DMS114 treated with DMSO at 0.1 percent for 48 hours (cell line): ENCODE results near the gene SPTBN1.

Experiments
- DNase-seq: peaks from one replicate; lab custom pipeline; 2025; ENCODE audit not compliant: unreplicated experiment; lab: John Stamatoyannopoulos, UW

SPTBN1 gene

DNA sequence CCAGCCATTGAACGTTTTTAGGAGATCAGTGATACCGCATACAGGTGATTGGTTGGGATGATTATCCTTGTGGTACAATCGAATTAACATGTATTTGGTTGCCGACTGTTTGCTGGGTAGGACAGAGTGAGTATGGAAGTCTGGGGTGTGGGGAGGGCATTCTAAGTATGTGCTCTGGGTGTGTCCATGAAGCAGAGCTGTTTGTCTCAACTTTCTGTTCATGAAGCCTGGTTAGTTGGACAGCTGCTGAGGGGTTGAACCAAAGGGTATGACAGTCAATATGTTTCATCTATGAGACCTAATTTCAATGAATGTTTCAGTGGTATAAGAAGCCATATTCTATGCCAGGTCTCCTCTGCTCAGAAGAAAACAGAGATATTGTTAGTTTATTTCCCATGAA lies 21.9 kb upstream of the SPTBN1 start:
- no peak for DNase-seq

DNA sequence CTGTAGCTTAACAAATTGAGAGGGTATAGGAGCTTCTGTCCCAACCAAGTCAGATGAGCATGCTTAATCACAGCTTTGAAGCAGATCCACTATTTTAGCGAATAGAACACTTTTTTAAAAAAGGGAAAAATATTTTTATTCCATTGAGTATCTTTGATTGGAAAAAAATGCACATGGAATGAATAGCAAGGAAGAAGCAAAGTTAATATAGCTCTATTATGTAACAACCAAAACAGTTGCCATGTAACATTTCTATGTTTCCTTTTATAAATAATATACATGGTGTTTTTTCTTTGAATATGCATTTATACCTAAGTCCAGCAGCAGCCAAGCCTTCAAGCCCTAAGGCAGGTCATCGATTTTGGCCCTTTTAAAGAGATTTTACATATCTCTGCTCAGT lies 21.4 kb upstream of the SPTBN1 start:
- DNase-seq = no peak

DNA sequence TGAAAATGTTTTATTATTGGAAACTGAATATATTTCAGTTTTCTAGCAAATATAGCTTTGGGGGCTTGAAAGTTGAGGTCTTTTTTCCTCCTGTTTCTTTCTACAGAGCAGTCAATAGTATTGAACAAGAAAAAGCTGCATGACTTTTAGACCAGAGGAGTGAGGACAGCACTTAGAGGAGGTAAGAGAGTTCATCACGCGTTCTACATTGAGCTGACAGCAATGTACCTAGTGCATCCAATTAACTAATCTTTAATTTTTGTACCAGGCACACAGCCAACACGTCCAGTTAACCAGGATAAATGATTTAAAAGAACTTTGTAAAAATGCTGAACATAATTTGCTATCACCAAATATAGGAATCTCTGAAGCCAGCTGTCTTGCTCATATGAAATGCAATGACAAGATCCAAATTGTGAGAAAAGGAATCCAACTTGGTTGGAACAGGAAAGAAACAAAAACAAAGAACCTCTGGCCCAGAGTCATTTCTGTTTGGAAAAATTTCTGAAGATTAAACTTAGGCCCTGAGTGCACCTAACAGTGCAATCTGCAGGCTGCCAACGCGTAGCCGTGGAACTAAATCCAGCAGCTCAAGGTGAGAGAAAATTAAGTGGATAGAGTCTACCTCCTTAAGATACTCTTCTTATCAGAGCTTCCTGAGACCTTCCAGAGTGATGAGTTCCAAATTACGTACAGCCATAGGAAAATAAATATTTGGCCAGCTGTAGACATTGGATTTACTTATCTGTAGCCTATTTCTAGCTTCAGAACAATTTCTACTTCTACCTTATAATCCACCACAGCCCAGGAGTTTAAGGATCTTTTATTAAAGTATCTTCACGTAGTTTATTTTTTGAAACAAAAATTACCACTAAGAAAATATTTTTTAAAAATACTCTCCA lies 20.6 kb upstream of the SPTBN1 start:
- DNase-seq = no peak

DNA sequence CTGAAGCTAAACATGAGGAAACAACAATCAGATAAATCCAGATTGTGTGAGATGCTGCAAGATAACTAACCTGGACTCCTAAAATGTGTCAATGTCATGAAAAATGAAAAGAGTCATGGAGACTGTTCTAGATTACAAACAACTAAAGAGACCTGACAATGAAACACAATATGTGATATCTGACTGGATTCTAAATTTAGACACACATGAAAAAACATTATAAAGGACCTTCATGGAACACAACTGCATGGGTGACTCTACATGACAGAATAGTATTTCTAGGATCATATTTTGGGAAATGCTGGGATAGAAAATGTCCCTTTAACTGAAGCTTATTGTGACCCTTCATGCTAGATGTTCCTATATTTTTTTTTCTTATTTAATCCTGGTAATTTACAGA lies 18.5 kb upstream of the SPTBN1 start:
- DNase-seq = no peak

DNA sequence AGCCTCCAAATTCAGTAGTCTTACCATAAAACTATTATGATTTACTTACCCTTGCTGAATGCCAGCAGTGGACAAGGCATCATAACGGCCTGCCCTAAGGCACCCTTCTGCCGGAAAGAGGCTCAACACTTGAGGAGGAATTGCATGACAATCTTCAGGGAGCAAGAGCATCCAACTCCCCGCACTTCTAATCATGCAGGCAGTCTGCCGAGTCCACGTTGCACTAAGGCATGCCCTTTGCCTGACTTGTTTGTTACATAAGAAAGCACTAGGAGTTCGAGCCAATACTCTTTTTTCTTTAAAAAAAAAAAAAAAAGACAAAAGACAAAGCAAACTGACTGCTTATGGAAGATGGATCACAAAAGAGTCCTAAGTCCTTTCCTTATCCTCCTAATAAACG lies 17.9 kb upstream of the SPTBN1 start:
- DNase-seq = no peak

DNA sequence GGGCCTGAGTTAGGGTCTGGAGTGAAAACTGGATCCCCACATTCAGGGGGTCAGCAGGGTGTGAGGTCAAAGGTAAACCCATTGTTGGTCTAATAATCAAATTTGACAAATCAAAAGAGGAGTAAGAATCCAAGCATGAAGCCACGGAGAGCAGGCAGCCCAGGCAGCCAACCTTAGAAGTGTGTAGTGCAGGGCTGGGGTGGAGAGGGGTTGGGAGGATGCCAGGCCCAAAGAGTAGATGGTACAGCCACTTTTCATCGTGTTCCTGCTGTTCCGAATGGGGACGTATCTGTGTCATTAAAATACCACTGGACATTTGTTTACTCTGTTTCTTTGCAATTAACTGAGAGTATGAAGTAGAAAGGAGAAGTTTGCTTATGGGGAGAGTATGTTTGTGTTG lies 16.5 kb upstream of the SPTBN1 start:
- DNase-seq = no peak

DNA sequence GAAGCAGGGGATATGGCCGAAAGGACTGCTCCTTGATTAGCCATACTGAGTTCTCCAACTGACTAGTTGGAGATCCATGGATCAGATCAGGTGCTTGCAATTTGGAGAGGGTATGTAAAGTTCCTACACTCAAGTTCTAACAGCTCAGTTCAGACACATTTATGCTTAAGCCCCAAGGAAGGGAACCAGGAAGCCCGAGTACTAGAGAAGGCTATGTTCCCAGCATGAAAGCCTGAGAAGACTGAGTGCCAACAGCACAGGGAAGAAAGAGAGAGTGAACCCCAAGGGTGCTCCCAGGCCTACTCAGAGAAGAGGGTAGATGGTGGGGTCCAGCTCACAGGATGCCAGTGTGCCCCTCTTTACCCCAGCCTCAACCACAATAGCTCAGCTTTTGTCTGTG lies 16.1 kb upstream of the SPTBN1 start:
- no peak for DNase-seq

DNA sequence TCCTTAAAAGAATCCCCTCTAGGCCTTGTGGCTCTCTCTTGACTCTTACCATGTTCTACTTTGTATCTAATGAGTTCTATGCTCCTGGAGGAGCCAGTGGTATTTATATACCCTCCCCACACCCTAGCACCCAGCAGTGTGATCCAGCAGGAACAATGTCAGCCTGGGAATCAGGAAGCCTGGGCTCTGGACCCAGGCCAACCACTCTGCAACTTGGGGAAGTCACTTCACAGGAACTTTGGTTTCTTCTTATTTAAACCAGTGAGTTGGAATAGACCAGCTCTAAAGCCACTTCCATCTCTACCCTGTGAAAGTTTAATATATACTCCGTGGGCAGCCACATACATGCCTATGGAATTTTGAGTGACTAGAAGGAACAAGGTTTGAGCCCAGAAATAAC lies 11.6 kb upstream of the SPTBN1 start:
- DNase-seq = no peak

DNA sequence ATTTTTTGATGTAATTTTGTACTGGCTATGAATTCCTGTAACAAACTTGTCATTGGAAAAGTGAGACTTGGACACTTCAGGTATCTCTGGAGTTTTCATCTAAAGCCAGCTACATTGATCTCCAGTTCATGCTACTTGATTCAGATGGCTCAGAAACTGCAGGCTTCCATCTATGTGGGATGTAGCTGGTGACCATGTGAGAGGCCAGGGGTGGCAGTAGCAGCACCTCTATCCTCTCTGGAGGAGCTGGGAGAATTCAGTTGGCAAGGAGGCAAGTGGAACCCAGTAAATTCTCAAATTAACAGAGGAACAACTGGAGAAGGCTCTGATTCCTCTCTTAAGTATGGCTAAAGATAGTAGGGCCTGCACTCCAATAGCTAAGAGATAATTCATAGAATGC lies 10.0 kb upstream of the SPTBN1 start:
- no peak for DNase-seq

DNA sequence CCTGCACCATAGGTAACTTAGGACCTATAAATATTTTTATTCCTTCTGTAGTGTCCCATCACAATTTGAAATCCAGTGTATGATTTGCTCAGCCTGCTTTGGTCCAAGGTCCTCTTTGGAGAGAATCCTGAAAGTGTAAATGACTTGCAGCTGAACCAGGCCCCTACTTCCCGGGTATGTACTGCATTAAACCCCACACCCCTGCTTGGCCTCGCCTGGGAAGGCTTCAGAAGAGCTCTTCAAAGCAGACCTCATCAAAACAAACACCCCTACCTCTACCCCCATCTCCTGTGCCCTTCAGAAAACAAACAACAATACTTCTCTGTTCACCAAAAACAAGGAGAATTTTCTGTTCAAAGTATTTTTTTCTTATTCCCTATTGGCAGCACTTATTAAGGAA lies 9.5 kb upstream of the SPTBN1 start:
- no peak for DNase-seq

DNA sequence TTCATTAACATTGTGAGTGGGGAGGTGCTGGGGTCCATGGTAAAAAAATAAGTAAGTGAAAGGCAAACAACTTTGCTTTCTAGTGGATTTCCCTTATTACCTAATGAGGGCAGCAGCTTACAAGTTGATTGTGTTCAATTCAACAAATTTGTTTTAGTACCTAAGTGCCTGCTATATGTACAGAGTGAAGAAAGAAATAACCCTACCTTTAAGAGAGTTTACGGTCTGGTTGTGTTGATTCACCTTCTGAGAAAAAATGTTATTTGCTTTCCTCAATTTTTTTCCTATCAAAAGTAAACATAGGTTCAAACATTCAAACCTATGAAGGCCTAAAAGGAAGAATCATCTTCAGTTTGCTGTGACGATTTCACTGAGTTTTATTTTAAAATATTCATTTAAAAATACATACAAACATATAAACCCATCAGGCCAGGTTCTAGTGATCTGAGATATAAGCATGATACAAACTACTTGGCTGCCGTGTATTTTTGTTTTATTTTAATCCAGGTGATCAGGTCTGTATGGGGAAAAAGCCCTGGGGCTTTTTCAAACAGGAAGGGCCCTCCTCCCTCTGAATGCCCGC lies 1.5 kb upstream of the SPTBN1 start:
- DNase-seq = no peak

DNA sequence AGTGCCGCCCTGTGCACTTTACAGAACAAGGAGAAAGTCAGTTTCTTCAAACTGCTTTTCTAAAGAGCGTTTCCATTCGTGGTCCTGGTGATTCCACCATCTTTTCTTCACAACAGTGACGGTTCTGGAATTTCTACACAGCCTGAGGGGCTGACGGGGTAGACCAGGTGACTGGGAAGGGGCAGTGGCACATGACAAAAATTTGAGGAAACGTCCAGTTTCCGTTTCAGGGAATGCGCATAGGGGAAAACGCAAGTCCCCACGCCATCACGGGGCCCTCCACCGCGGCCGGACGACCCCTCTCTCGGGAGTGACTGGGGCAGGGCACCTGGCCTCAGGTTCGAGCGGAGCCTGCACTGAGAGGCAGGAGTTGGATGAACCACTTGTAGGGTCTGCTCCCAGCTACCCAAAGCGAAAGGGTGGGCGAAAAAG lies 980 bp upstream of the SPTBN1 start:
- peak; percentile 11 for DNase-seq

DNA sequence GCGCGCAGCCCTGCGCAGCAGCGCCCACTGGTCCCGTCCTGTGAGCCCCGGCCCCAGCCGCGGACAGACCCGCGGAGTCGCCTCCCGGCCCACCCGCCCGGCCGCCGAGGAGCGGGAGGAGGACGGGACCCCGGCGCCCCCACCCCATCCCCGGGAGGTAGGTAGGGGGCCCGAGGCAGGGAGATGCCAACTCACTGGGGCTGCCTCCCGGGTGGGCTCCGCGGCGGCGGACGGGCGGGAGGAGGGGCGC lies 160 bp downstream of the SPTBN1 start:
- no peak for DNase-seq

DNA sequence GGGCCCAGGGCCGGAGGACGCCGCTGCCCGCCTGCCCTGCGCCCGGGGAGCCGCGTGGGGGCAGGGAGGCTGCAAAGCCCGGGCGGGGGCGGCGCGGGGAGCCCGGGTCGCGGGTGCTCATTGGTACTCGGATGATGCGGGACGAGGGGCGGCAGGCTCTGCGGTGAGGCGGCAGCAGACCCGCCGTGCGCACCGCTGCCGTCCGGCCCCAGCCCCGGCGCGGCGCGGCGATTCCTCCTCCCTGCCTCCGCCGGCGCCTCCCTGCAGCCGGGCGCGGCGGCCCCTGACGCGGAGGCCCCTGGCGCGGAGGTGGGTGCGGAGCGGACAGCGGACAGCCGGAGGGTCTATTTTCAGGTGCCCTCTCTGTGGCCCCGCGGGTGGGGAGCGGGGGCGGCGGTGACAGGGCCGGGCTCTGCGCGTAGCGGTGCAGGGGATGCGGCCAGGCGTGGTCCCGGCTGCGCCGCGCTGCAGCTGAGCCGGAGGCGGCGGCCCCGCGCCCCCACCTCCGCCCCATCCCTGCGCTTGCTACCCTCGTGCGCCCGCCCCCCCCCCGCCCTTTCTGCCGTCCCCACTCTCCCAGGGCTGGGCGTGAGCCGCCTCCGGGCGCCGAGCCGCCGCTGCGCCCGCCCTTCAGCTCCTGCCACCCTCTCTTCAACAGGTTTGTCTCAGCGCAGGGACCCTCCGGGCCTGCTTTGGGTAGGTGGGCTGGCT lies 640 bp downstream of the SPTBN1 start:
- no peak for DNase-seq

DNA sequence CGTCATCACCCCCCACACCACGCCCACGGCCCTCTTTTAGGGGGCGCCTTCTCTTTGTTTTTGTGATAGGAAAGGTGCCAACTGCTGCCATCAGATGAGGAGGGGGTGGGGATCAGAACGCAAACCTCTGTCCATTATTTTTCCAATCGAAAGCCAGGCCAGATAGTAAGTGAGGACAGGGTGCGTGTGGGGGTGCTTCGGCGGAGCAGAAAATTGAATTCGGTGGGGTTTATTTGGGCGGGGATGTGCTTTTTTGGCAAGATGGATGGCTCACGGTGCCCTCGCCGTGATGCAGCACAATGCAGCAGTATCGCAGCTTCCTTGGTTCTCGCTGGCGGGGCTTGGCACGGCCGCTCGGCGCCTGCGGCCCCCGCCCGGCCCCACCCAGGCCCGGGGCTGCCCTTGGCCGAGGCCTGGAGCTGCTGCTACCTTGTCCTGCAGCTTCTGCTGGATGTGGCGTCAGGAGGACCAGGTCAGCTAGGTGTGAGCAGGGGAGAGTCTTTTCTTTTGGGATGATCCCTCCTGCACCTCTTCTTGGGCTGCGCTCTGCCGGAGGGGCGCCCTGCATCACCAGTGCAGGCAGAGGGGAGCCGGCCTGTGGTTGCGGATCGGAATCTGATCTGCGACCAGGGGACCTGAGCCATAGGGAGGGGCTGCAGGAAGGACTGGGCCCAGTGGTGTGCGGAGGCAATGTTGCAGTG lies 1.3 kb downstream of the SPTBN1 start:
- peak; percentile 24 for DNase-seq

DNA sequence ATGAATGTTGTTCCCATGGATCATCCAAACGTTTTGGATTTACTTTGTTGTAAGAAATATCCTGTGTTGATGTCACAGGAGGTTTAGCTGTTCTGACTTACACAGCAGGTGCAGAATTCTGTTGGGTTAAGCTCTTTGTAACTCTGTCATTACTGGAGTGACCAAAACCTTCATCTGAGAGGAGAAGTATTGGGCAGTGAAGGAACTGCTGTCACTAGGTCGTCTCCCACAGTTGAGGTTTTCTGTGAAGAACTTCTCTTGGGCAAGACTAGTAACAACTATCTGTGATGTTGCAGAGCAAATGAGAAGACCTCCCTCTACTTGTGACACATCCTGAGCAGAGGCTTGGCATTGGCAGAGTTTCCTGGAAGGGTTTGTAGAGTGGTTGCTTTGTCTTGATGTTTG lies 2.9 kb downstream of the SPTBN1 start:
- no peak for DNase-seq

DNA sequence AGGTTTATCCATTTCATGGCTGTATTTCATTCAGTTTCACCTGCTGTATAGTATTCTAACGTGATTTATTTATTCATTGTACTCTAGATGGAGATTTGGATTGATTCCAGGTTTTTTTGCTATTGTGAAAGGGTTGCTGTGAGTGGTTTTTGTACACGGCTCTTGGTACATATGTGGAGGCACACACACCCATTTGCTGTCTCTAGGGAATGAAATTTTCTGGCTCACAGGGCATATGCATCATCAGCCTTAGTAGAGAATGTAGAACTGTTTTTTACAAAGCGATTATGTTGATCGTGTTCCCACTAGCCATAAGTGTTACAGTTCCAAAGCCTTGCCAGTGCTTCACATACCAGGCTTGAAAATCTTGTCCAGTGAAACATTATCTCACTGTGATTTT lies 5.1 kb downstream of the SPTBN1 start:
- no peak for DNase-seq

DNA sequence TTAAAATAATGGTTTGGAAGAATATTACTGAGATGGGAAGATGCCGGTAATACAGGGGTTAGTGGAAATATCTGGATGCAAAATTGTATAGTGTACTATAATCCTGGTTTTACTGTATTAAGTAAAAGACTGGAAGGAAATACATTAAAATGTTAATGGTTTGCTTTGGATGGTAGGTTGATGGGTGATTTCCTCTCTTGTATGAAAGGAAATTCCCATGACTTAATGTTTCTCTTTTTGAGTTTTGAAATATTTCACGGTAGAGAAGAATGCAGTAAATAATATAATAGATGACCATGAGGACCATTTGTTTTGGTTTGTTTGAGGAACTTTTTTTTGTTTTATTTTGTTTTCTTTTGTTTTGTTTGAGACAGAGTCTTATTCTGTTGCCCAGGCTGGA lies 8.2 kb downstream of the SPTBN1 start:
- DNase-seq = no peak

DNA sequence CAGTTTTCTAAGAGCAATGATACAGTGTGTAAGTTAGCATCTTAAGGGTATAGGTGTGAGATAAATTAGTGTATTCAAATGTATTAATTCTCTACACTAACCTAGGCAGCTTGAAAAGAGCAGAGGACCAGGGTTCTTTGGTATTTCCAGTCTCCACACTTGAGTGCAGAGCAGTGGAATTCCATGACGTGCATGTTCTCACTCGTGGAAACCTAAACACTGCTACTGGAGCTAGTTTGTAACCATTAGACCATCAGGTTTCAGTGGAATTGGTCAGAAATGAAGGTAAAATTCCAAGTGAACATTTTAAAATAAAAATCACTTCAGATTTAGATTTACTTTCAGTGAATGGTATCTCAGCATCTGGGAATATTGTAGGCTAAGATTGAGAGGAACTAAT lies 9.0 kb downstream of the SPTBN1 start:
- no peak for DNase-seq

DNA sequence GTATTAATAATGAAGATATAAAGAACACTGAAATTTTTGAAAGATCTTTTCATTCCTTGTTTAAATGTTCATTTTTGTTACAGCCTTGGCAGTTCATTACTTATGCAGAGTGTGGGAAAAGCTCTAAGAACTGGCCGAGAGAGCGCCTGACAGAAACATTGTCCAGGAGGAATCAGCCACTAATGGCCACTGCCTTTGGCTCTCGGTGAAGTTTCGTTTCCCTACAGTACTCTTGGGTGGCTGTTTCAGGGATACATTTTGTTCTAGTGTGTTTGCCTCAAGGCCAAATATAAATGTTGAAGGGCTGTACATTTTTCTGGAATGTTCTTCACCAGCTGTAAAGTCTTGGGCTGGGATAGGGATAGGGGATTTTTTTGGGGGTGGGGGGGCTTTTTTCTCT lies 10.7 kb downstream of the SPTBN1 start:
- DNase-seq = no peak

DNA sequence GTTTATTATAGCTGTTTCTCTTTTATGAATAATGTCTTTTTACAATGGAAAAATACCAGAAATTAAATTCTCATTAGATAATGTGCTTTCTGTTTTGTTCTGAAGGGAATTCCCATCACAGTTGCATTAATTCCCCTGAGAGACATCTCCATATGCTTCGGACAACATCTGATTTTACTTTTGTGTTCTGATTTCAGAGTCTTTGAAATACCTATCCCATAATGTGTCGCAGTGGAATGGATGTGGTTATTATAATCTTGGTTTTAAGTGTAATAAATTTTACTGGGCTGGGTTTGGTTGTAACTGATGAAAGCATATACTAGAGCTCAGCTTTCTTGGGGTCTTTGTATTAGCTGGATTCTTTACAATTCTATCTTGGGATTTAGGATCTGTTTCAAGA lies 12.5 kb downstream of the SPTBN1 start:
- no peak for DNase-seq

DNA sequence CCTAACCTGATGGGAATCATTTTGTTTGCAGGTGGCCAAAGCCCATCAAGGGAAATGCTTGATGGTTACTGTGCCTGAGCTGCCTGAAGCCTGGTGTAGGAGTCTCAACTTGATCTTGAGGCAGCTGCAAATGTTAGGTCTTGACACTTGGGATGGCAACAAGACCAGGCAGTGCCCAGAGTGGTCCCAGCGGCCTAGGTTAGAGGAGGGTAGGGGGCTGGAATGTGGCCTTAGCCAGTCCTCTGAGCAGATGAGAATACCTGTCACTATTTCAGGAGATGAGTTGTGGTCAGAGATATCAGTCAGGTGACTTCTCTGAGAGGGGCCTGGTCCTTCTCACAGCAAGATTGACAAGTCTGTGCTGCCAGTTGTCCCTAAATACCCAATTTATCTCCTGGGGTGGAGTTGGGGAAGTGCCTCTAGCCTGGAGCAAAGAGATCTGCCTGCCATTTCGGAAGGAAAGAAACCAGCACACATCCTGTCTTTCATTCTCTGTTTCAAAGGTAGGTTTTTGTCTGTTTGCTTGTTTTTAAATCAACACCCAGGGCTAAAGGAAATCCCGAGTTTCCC lies 13.4 kb downstream of the SPTBN1 start:
- no peak for DNase-seq
